ENCODE results near the gene MT2A. TPM values are rescaled to one million over a fixed set of nuclear protein-coding genes. Genes with fewer than 3 reads are reported as not detected.

The MT2A gene
- total and polyA plus RNA-seq, 3 donors from 2014 or later, result 20.1 to 77.1 (median 30.7) TPM

GRCh38 chr16:56584276-56584675 is 24.1 kb upstream of the MT2A start:
- intact Hi-C loops (cut with DNase I; ENCODE audit: low total_unique reads), result loop anchor here (10.0 kb wide), 1 partner anchor 121 kb away; no protein-coding TSS in a partner anchor
- H3K9me3 ChIP-seq, result no peaks in the 10 kb centered on the region
- no peak for DNase-seq
- WGBS, 2 donors, result 85 to 88% methylated on average over 11 of the region's 11 CpGs
- H3K27ac ChIP-seq, result no peak overlapping the region
- H3K4me1 ChIP-seq, result no peaks in the 10 kb centered on the region
- H3K4me3 ChIP-seq, result no peak overlapping the region
- TF ChIP-seq POLR2A (IDR thresholded peaks at IDR 0.05), result no peak
- no peak for TF ChIP-seq CTCF (IDR thresholded peaks at IDR 0.05)
- H3K27me3 ChIP-seq, result no peaks in the 10 kb centered on the region
- H3K36me3 ChIP-seq (ENCODE audit: low read depth, missing control alignments), result no peaks in the 10 kb centered on the region

GRCh38 chr16:56588781-56589140 is 19.6 kb upstream of the MT2A start:
- Histone ChIP-seq H3K27me3 (no peaks in the 10 kb centered on the region), H3K4me3 (peak overlapping the region; percentile 32 to 51), H3K36me3 (ENCODE audit: low read depth, missing control alignments) (no peaks in the 10 kb centered on the region), H3K4me1 (peaks cover 9% of the 10 kb centered on the region), H3K9me3 (no peaks in the 10 kb centered on the region), H3K27ac (no peak overlapping the region)
- intact Hi-C loops (cut with DNase I; ENCODE audit: low total_unique reads), result loop anchor here (10.0 kb wide), 1 partner anchor 116 kb away; no protein-coding TSS in a partner anchor
- no peak for DNase-seq
- TF ChIP-seq CTCF (IDR thresholded peaks at IDR 0.05) (no peak), POLR2A (IDR thresholded peaks at IDR 0.05) (no peak)
- 40 to 44% methylated on average over 9 of the region's 9 CpGs for WGBS, 2 donors

GRCh38 chr16:56589141-56590039 is 19.0 kb upstream of the MT2A start, which contains the start of gene MT3:
Gene MT3, plus strand, starts transcription at chr16:56589528. Its CDS starts 63 bp downstream, at chr16:56589591.
- Histone ChIP-seq H3K9me3 (no peaks in the 10 kb centered on the region), H3K4me1 (peaks cover 9% of the 10 kb centered on the region), H3K27ac (no peak within 1 kb of the TSS), H3K27me3 (no peaks in the 10 kb centered on the region), H3K4me3 (peak within 1 kb of the TSS; percentile 32 to 51), H3K36me3 (ENCODE audit: low read depth, missing control alignments) (no peaks in the 10 kb centered on the region)
- no peak for TF ChIP-seq POLR2A (IDR thresholded peaks at IDR 0.05)
- no peak for TF ChIP-seq CTCF (IDR thresholded peaks at IDR 0.05)
- WGBS, 2 donors, result 3 to 4% methylated on average over 55 to 66 of the region's 87 CpGs
- intact Hi-C loops (cut with DNase I; ENCODE audit: low total_unique reads), result loop anchor here (10.0 kb wide), 1 partner anchor 115 kb away; no protein-coding TSS in a partner anchor
- peak; percentile 39 for DNase-seq

DNA sequence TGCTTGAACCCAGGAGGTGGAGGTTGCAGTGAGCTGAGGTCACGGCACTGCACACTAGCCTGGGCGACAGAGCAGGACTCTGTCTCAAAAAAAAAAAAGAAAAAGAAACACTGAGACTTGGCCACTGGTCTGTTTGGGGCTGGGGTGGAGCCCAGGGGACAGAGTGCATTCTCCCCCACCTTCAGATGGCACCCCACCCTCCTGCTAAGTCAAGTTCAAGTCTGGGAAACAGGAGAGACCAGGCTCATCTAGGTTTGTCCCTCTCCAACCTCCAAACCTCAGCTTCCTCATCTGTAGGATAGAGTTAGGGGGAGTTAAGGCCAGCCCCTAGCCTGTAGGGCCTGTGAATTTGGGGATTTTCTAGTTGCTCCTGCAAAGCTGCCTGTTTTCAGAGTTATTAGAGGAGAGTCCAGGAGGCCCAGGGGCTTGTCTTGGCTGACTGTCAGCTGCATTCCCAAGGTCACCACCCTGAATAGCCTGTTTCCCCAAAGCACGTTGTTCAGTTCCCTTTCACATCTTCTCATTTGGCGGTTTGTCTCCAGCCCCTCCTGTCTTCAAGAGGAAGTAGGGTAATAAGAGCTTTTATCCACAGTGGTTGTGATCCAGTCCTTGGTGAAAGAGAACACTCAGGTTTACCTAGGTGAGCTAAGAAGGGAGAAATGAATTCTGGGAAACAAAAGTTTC is 16.9 kb upstream of the MT2A start:
- H3K9me3 ChIP-seq, result no peaks in the 10 kb centered on the region
- H3K4me3 ChIP-seq, result no peak overlapping the region
- peaks cover 9% of the 10 kb centered on the region for H3K4me1 ChIP-seq
- H3K27me3 ChIP-seq, result no peaks in the 10 kb centered on the region
- no peak overlapping the region for H3K27ac ChIP-seq
- intact Hi-C loops (cut with DNase I; ENCODE audit: low total_unique reads), result no loop called here
- 55 to 57% methylated on average over 4 of the region's 4 CpGs for WGBS, 2 donors
- peak; percentile 25 for DNase-seq
- H3K36me3 ChIP-seq (ENCODE audit: low read depth, missing control alignments), result no peaks in the 10 kb centered on the region
- no peak for TF ChIP-seq POLR2A (IDR thresholded peaks at IDR 0.05)
- no peak for TF ChIP-seq CTCF (IDR thresholded peaks at IDR 0.05)
